ENCODE results near the gene EPHA5. TPM values are rescaled to one million over a fixed set of nuclear protein-coding genes. Genes with fewer than 3 reads are reported as not detected.

The EPHA5 gene
- total and polyA plus RNA-seq, 5 experiments from 2014 or later, result not detected

- H3K4me3 Mint-ChIP-seq, result no peak overlapping the region
- H3K4me1 Mint-ChIP-seq, result no peaks in the 10 kb centered on the region
- ATAC-seq, result no peak
- H3K27me3 Mint-ChIP-seq, result no peaks in the 10 kb centered on the region
- no peak for DNase-seq
- no peaks in the 10 kb centered on the region for H3K36me3 Mint-ChIP-seq
- POLR2A ChIA-PET, result no interaction called here
- peaks cover 0 to 6% (median 0%) of the 10 kb centered on the region in 9 donors for H3K9me3 Mint-ChIP-seq
- no peak overlapping the region for H3K27ac Mint-ChIP-seq
Observed at GRCh38 chr4:65381648-65382047, 288.6 kb downstream of the EPHA5 start.

DNA sequence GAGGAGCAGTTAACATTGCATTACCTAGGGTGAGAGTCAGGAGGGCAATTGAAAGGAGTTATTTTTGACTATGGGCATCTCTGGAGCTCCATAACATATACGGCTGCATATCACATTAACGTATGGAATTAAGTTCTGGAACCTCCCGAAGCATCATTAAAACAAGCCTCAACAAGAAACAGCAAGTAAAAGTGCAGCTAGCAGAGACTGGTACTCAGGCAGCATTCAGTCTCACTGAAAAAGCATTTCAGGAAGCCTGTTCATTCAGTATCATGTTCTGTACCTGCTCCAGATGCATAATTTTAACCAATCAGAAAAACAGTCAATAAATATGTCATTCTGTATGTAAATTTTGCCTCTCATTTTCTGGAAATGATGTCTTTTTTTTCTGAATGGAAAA lies 299.6 kb downstream of the EPHA5 start:
- peaks cover 0 to 17% (median 0%) of the 10 kb centered on the region in 9 donors for H3K9me3 Mint-ChIP-seq
- DNase-seq (no peak), ATAC-seq (no peak)
- H3K4me1 Mint-ChIP-seq, result no peaks in the 10 kb centered on the region
- no peaks in the 10 kb centered on the region for H3K36me3 Mint-ChIP-seq
- H3K27me3 Mint-ChIP-seq, result no peaks in the 10 kb centered on the region
- no peak overlapping the region for H3K27ac Mint-ChIP-seq
- H3K4me3 Mint-ChIP-seq, result no peak overlapping the region
- POLR2A ChIA-PET, result no interaction called here

GRCh38 chr4:65367306-65367705 lies 303.0 kb downstream of the EPHA5 start:
- DNase-seq (no peak), ATAC-seq (no peak)
- POLR2A ChIA-PET, result no interaction called here
- Mint-ChIP-seq H3K27ac (no peak overlapping the region), H3K9me3 (peaks cover 0 to 14% (median 4%) of the 10 kb centered on the region in 9 donors), H3K27me3 (no peaks in the 10 kb centered on the region), H3K4me1 (no peaks in the 10 kb centered on the region), H3K4me3 (no peak overlapping the region), H3K36me3 (no peaks in the 10 kb centered on the region)

DNA sequence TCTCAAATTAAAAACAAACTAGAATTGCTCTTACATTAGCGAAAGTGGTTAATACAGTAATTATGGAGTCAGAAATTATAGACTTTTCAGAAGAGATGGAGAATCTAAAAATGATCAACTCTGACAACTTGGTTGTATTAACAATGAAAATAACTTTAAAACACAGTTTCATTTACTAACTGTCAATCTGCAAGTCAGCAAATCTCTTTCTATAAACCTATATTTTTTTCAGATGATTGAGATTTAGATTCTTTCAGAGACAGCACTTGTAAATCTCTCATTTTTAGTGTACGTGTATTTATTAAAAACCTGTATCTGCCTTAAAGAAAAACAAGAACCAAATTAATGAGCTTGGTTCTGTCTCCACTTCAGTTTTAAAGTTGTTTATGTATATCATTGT lies 311.4 kb downstream of the EPHA5 start:
- Mint-ChIP-seq H3K4me1 (no peaks in the 10 kb centered on the region), H3K27me3 (no peaks in the 10 kb centered on the region), H3K27ac (no peak overlapping the region), H3K36me3 (no peaks in the 10 kb centered on the region), H3K4me3 (no peak overlapping the region), H3K9me3 (peaks cover 0 to 18% (median 3%) of the 10 kb centered on the region in 9 donors)
- DNase-seq (no peak), ATAC-seq (no peak)
- POLR2A ChIA-PET, result no interaction called here

GRCh38 chr4:65353098-65353497 lies 317.2 kb downstream of the EPHA5 start:
- POLR2A ChIA-PET, result no interaction called here
- Mint-ChIP-seq H3K4me3 (no peak overlapping the region), H3K4me1 (no peaks in the 10 kb centered on the region), H3K27me3 (no peaks in the 10 kb centered on the region), H3K27ac (no peak overlapping the region), H3K36me3 (no peaks in the 10 kb centered on the region), H3K9me3 (peaks cover 0 to 8% (median 0%) of the 10 kb centered on the region in 9 donors)
- DNase-seq (no peak), ATAC-seq (no peak)

GRCh38 chr4:65344278-65344825 lies 325.9 kb downstream of the EPHA5 start:
- Mint-ChIP-seq H3K27ac (no peak overlapping the region), H3K4me1 (no peaks in the 10 kb centered on the region), H3K9me3 (peaks cover 0 to 13% (median 3%) of the 10 kb centered on the region in 9 donors), H3K27me3 (no peaks in the 10 kb centered on the region), H3K4me3 (no peak overlapping the region), H3K36me3 (no peaks in the 10 kb centered on the region)
- DNase-seq (no peak), ATAC-seq (no peak)
- POLR2A ChIA-PET, result no interaction called here

GRCh38 chr4:65343342-65343741 lies 326.9 kb downstream of the EPHA5 start:
- POLR2A ChIA-PET, result no interaction called here
- Mint-ChIP-seq H3K4me3 (no peak overlapping the region), H3K4me1 (no peaks in the 10 kb centered on the region), H3K27me3 (no peaks in the 10 kb centered on the region), H3K9me3 (peaks cover 0 to 13% (median 3%) of the 10 kb centered on the region in 9 donors), H3K27ac (no peak overlapping the region), H3K36me3 (no peaks in the 10 kb centered on the region)
- DNase-seq (no peak), ATAC-seq (no peak)

- ATAC-seq (no peak), DNase-seq (no peak)
- Mint-ChIP-seq H3K27me3 (no peaks in the 10 kb centered on the region), H3K36me3 (no peaks in the 10 kb centered on the region), H3K4me3 (no peak overlapping the region), H3K4me1 (no peaks in the 10 kb centered on the region), H3K9me3 (peaks cover 0 to 10% (median 3%) of the 10 kb centered on the region in 9 donors), H3K27ac (no peak overlapping the region)
- POLR2A ChIA-PET, result no interaction called here
Observed at GRCh38 chr4:65341557-65341956, 328.7 kb downstream of the EPHA5 start.

- POLR2A ChIA-PET, result no interaction called here
- no peak for ATAC-seq
- no peaks in the 10 kb centered on the region for H3K27me3 Mint-ChIP-seq
- H3K4me3 Mint-ChIP-seq, result no peak overlapping the region
- H3K36me3 Mint-ChIP-seq, result no peaks in the 10 kb centered on the region
- no peak overlapping the region for H3K27ac Mint-ChIP-seq
- no peaks in the 10 kb centered on the region for H3K4me1 Mint-ChIP-seq
- H3K9me3 Mint-ChIP-seq, result peaks cover 0 to 10% (median 3%) of the 10 kb centered on the region in 9 donors
- no peak for DNase-seq
Observed at GRCh38 chr4:65340382-65341109, 329.7 kb downstream of the EPHA5 start.

DNA sequence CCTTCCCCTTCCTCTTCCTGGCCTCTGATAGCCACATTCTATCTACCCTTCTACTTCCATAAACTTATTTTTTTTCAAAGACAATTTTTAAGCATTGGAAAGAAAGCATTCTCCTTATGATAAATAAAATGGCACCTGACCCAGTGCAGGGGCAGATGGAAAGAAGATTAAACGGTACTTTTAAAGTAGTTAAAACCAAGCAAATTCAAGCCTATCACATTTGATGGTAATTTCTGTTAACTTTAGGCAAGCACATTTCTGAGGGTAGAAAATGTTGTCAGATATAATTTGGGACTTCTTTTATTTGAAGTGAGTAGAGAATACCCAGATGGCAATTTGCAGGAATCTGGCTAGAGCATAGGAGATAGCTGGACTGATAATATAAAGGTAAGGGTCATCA lies 332.9 kb downstream of the EPHA5 start:
- H3K27ac Mint-ChIP-seq, result no peak overlapping the region
- no peak for DNase-seq
- no peak for ATAC-seq
- H3K4me3 Mint-ChIP-seq, result no peak overlapping the region
- no peaks in the 10 kb centered on the region for H3K27me3 Mint-ChIP-seq
- H3K9me3 Mint-ChIP-seq, result peaks cover 0 to 12% (median 3%) of the 10 kb centered on the region in 9 donors
- no peaks in the 10 kb centered on the region for H3K4me1 Mint-ChIP-seq
- no peaks in the 10 kb centered on the region for H3K36me3 Mint-ChIP-seq
- POLR2A ChIA-PET, result no interaction called here

DNA sequence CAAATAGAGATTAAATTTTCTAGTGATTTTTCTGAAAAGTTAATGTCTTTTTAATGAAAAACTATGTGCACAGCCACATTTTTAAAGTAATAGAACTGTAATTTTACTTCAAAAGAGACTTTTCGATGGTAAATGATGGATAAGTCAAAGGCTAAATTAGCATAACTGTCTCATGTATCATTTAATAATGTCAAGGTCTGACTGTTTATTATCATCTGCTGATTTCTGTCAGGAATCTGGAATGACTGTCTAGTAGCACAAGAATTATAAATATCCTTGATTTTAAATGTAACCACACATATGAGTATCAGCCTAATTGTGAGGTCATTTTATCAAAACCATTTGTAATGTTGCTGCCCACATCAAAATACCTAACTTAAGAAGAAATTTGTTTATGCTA lies 333.8 kb downstream of the EPHA5 start:
- Mint-ChIP-seq H3K4me1 (no peaks in the 10 kb centered on the region), H3K4me3 (no peak overlapping the region), H3K36me3 (no peaks in the 10 kb centered on the region), H3K27me3 (no peaks in the 10 kb centered on the region), H3K27ac (no peak overlapping the region), H3K9me3 (peaks cover 0 to 12% (median 3%) of the 10 kb centered on the region in 9 donors)
- no peak for ATAC-seq
- POLR2A ChIA-PET, result no interaction called here
- DNase-seq, result no peak

- POLR2A ChIA-PET, result no interaction called here
- Mint-ChIP-seq H3K27ac (no peak overlapping the region), H3K9me3 (peaks cover 0 to 24% (median 2%) of the 10 kb centered on the region in 9 donors), H3K36me3 (no peaks in the 10 kb centered on the region), H3K4me3 (no peak overlapping the region), H3K27me3 (no peaks in the 10 kb centered on the region), H3K4me1 (no peaks in the 10 kb centered on the region)
- no peak for ATAC-seq
- no peak for DNase-seq
Observed at GRCh38 chr4:65316534-65316933, 353.8 kb downstream of the EPHA5 start.

DNA sequence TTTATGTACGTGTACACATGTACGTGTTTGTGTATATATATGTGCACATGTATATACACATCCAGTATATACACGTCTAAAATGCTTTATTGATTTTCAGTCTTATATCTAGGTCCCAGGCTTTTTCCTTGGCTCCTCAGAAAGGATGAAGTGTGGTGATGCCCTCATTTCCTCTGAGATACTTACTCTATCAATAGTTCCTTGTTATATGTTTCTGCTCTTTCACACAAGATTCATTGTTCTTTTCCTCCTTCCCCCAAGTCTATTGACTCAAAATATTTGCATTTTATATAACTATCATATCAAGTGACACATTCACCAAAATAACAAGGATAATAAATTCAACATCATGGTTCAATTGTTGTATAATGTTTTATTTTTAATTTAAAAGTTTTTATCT lies 359.2 kb downstream of the EPHA5 start:
- H3K27ac Mint-ChIP-seq, result no peak overlapping the region
- no peaks in the 10 kb centered on the region for H3K27me3 Mint-ChIP-seq
- H3K9me3 Mint-ChIP-seq, result peaks cover 0 to 17% (median 2%) of the 10 kb centered on the region in 9 donors
- H3K4me3 Mint-ChIP-seq, result no peak overlapping the region
- no peaks in the 10 kb centered on the region for H3K4me1 Mint-ChIP-seq
- DNase-seq, result no peak
- H3K36me3 Mint-ChIP-seq, result no peaks in the 10 kb centered on the region
- no peak for ATAC-seq
- POLR2A ChIA-PET, result no interaction called here

- Mint-ChIP-seq H3K9me3 (peaks cover 0 to 17% (median 2%) of the 10 kb centered on the region in 9 donors), H3K4me1 (no peaks in the 10 kb centered on the region), H3K27me3 (no peaks in the 10 kb centered on the region), H3K36me3 (no peaks in the 10 kb centered on the region), H3K27ac (no peak overlapping the region), H3K4me3 (no peak overlapping the region)
- ATAC-seq (no peak), DNase-seq (no peak)
- POLR2A ChIA-PET, result no interaction called here
Observed at GRCh38 chr4:65310586-65310985, 359.7 kb downstream of the EPHA5 start.
